ENCODE data around the gene GZMM. TPM values are rescaled to one million over a fixed set of nuclear protein-coding genes. Genes with fewer than 3 reads are reported as not detected.
A peak's percentile ranks its signal among the peaks of the same experiment; 100 is the strongest.

GZMM gene
- 0.38 and 1.6 TPM in 2 replicates for total RNA-seq (2014; rRNA removed; shearing (Covaris generic))

DNA sequence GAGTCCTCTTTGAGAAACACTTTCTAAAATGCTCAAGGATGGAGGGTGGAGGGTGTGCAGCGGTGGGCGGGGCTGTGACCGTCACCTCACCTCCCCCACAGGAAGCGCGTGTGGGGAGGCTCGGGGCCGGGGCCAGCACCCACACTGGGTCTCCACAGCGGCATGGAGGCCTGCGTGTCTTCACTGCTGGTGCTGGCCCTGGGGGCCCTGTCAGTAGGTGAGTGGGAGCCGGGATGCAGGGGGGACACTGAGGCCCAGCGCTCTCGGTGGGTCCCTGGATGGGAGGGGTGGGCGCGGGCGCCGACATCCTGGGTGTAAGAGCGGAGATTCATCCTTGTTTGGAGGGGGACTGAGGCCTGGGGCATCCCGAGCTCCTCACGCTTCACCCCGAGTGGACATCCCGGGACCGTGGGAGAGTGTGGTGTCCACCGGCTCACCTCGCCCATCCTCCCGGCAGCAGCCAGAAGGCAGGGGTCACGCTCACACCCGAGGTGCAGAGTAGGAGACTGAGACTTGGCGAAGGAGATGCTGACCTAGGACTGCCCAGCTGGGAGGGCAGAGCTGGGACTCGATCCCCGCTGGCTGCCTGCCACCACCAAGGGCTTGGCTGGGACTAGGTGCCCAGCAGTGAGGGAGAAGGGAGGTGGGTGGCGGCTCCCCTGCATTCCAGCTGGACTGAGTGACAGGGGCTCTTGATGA lies at the start of gene GZMM:
TSS of gene GZMM (plus strand) at position 144 of the 699 bp plus-strand sequence. CDS start at position 163, 19 bp downstream.
- no peaks in the 10 kb centered on the region; the same call in 1 of the 2 replicates for H3K27me3 ChIP-seq (ENCODE audit: control insufficient read depth, insufficient read depth, low read length)
- DNase-seq, result no peak
- H3K36me3 ChIP-seq (replicated peaks; ENCODE audit: control insufficient read depth, insufficient read depth, low read length), result no peaks in the 10 kb centered on the region; the same call in 1 of the 2 replicates
- no peak within 1 kb of the TSS for H3K4me3 ChIP-seq (ENCODE audit: insufficient read depth, low read depth, low read length)

DNA sequence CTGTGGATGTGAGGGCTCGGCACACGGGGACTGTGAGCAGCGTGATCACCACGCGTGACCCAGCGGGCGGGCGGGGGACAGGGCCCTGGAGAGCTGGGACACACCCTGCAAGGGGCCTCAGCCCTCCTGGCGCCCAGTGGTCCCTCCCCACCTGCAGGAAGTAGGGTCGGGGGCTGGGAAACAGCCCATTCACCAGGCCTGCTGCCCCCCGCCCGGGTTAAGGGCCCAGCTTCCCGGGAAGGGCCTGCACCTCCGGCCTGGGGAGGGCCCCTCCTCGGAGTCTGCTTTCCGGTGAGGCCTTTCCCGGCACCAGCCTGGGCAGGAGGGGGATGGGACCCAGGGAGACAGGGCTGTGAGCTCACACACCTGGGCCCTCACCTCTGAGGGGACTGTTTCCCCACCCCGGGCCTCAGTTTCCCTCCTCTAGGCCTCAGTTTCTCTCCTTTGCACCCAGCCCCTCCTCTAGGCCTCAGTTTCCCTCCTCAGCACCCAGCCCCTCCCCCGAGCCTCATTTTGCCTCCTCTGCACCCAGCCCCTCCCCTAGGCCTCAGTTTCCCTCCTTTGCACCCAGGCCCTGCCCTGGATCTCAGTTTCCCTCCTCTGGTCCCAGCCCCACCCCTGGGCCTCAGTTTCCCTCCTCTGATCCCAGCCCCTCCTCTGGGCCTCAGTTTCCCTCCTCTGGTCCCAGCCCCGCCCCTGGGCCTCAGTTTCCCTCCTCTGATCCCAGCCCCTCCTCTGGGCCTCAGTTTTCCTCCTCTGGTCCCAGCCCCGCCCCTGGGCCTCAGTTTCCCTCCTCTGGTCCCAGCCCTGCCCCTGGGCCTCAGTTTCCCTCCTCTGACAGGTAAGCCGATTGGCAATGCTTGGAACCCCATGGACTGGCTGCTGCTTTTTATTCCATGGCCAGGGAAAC lies 49.4 kb upstream of the GZMM start:
- H3K4me3 ChIP-seq (ENCODE audit: insufficient read depth, low read depth, low read length), result no peak overlapping the region
- peak; percentile 75 for DNase-seq
- H3K36me3 ChIP-seq (replicated peaks; ENCODE audit: control insufficient read depth, insufficient read depth, low read length), result no peaks in the 10 kb centered on the region
- H3K27me3 ChIP-seq (ENCODE audit: control insufficient read depth, insufficient read depth, low read length), result peaks cover 27% of the 10 kb centered on the region

DNA sequence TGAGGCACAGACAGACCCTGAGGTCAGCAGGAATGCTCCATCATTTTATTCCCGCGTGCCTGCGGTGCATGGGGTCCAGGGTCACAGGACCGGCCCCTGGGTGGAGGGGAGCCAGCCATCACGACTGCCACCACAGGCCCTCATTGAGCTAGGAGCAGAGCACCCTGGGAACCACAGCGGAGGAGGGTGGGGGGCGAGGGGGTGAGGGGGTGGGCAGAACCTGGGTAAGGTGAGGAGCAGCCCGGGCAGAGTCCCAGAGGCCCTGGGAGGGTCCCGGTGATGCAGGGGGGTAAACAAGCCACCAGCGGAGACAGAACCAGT lies 48.8 kb upstream of the GZMM start:
- Histone ChIP-seq H3K27me3 (ENCODE audit: control insufficient read depth, insufficient read depth, low read length) (peaks cover 31% of the 10 kb centered on the region), H3K36me3 (replicated peaks; ENCODE audit: control insufficient read depth, insufficient read depth, low read length) (no peaks in the 10 kb centered on the region), H3K4me3 (ENCODE audit: insufficient read depth, low read depth, low read length) (no peak overlapping the region)
- DNase-seq, result no peak

DNA sequence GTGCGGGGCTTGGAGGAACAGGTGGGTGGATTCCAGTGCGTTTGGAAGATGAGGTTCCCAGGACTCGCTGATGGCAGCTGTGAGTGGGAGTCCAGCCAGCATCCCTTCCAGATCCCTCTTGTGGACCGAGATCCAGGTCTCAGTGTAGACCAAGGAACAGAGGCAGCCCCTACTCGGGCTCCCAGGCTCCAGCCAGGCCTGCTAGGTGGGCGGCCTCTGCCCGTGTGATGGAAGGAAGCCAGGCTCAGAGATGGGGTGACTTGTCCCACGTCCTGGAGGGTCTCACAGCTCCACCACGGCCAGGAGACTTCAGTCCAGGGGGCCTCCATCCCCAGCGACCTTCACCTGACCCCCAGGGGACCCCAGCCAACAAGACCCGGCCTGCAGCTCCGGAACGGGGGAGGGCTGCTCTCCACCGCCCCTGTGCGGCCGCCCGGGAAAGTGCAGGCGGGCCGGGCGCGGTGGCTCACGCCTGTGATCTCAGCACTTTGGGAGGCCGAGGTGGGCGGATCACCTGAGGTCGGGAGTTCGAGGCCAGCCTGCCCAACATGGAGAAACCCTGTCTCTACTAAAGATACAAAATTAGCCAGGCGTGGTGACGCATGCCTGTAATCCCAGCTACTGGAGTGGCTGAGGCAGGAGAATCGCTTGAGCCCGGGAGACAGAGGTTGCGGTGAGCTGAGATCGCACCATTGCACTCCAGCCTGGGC lies 48.3 kb upstream of the GZMM start:
- Histone ChIP-seq H3K36me3 (replicated peaks; ENCODE audit: control insufficient read depth, insufficient read depth, low read length) (no peaks in the 10 kb centered on the region), H3K4me3 (ENCODE audit: insufficient read depth, low read depth, low read length) (peak overlapping the region; percentile 44), H3K27me3 (ENCODE audit: control insufficient read depth, insufficient read depth, low read length) (peaks cover 32% of the 10 kb centered on the region)
- DNase-seq, result peak; percentile 95

DNA sequence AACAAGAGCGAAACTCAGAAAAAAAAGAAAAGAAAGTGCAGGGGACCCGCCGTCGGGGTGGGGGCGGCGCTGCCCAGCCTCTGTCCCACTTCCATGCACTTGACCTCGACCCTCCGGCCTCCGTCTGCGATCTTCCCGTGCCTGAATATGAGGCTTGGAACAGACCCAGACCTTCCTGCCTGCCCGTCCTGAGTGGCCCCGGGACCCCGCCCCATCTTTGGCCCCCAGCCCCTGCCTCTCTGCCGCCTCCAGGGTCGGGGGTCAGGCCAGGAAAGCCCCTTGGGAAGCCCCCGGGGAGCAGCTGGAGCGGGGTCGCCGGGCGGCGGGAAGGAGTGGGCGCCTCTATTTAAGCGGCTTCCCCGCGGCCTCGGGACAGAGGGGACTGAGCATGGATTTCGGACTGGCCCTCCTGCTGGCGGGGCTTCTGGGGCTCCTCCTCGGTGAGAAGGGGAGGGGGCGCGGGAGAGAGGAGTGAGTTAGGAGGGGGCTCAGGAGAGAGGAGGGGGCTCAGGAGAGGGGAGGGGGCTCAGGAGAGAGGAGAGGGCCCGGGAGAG lies 47.7 kb upstream of the GZMM start, which contains the start of gene MADCAM1:
TSS of gene MADCAM1 (plus strand) at position 375 of the 554 bp plus-strand sequence. CDS start at position 389, 14 bp downstream.
- peaks cover 32% of the 10 kb centered on the region for H3K27me3 ChIP-seq (ENCODE audit: control insufficient read depth, insufficient read depth, low read length)
- peak; percentile 84 for DNase-seq
- no peaks in the 10 kb centered on the region for H3K36me3 ChIP-seq (replicated peaks; ENCODE audit: control insufficient read depth, insufficient read depth, low read length)
- peak within 1 kb of the TSS; percentile 53 for H3K4me3 ChIP-seq (ENCODE audit: insufficient read depth, low read depth, low read length)

DNA sequence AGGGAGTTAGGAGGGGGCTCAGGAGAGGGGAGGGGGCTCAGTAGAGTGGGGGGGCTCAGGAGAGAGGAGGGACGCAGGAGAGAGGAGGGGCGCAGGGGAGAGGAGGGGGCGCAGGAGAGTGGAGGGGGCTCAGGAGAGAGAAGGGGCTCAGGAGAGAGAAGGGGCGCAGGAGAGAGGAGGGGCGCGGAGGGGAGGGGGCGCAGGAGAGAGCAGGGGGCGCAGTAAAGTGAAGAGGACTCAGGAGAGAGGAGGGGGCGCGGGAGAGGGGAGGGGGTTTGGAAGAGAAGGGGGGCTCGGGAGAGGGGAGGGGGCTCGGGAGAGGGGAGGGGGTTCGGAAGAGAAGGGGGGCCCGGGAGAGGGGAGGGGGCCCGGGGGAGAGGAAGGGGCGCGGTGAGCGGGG lies 46.9 kb upstream of the GZMM start:
- DNase-seq, result no peak
- H3K36me3 ChIP-seq (replicated peaks; ENCODE audit: control insufficient read depth, insufficient read depth, low read length), result no peaks in the 10 kb centered on the region
- peaks cover 32% of the 10 kb centered on the region for H3K27me3 ChIP-seq (ENCODE audit: control insufficient read depth, insufficient read depth, low read length)
- H3K4me3 ChIP-seq (ENCODE audit: insufficient read depth, low read depth, low read length), result peak overlapping the region; percentile 53; the same call in 1 of the 2 replicates

DNA sequence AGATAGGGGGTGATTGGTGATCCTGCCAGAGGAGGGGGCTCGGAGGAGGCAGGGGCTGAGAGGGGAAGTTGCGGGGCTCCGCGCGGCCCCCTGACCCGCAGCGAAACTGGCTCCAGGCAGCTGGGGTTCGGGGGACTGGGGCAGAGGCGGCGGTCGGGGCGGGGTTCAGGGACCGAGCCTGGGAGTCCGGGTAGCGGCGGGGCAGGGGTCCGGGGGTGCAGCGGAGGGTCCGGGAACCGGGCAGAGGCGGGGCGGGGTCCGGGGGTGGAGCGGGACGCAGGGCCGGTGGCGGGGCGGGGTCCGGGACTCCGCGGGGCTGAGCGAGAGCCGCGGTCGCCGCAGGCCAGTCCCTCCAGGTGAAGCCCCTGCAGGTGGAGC lies 46.4 kb upstream of the GZMM start:
- Histone ChIP-seq H3K27me3 (ENCODE audit: control insufficient read depth, insufficient read depth, low read length) (peaks cover 32% of the 10 kb centered on the region), H3K36me3 (replicated peaks; ENCODE audit: control insufficient read depth, insufficient read depth, low read length) (no peaks in the 10 kb centered on the region), H3K4me3 (ENCODE audit: insufficient read depth, low read depth, low read length) (peak overlapping the region; percentile 53)
- DNase-seq, result peak; percentile 89

DNA sequence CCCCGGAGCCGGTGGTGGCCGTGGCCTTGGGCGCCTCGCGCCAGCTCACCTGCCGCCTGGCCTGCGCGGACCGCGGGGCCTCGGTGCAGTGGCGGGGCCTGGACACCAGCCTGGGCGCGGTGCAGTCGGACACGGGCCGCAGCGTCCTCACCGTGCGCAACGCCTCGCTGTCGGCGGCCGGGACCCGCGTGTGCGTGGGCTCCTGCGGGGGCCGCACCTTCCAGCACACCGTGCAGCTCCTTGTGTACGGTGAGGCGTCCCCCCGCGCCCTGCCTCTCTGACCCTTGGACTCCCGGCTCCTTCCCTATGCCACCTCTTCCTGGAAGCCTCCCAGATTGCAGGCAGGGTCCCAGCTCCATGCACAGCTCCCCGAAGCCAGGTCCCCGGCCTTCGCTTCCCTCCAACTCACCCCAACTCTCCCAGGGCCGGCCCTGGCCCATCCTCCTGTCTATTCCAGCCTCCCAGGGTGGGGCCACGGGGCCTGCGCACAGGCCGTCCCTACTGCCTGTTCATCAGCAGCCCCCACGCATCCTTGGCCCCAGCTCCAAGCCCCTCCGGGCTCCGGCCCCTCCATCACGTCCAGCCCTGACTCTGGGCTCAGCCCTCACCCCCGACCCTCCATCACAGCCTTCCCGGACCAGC lies 45.9 kb upstream of the GZMM start:
- Histone ChIP-seq H3K36me3 (replicated peaks; ENCODE audit: control insufficient read depth, insufficient read depth, low read length) (no peaks in the 10 kb centered on the region), H3K27me3 (ENCODE audit: control insufficient read depth, insufficient read depth, low read length) (peaks cover 32% of the 10 kb centered on the region), H3K4me3 (ENCODE audit: insufficient read depth, low read depth, low read length) (peak overlapping the region; percentile 53)
- DNase-seq, result peak; percentile 82

DNA sequence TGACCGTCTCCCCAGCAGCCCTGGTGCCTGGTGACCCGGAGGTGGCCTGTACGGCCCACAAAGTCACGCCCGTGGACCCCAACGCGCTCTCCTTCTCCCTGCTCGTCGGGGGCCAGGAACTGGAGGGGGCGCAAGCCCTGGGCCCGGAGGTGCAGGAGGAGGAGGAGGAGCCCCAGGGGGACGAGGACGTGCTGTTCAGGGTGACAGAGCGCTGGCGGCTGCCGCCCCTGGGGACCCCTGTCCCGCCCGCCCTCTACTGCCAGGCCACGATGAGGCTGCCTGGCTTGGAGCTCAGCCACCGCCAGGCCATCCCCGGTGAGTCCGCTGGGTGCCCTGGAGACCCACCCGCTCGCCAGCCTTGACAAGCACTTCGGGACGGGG lies 45.4 kb upstream of the GZMM start:
- DNase-seq, result peak; percentile 86
- peak overlapping the region; percentile 53; the same call in 1 of the 2 replicates for H3K4me3 ChIP-seq (ENCODE audit: insufficient read depth, low read depth, low read length)
- H3K27me3 ChIP-seq (ENCODE audit: control insufficient read depth, insufficient read depth, low read length), result peaks cover 32% of the 10 kb centered on the region
- no peaks in the 10 kb centered on the region for H3K36me3 ChIP-seq (replicated peaks; ENCODE audit: control insufficient read depth, insufficient read depth, low read length)

DNA sequence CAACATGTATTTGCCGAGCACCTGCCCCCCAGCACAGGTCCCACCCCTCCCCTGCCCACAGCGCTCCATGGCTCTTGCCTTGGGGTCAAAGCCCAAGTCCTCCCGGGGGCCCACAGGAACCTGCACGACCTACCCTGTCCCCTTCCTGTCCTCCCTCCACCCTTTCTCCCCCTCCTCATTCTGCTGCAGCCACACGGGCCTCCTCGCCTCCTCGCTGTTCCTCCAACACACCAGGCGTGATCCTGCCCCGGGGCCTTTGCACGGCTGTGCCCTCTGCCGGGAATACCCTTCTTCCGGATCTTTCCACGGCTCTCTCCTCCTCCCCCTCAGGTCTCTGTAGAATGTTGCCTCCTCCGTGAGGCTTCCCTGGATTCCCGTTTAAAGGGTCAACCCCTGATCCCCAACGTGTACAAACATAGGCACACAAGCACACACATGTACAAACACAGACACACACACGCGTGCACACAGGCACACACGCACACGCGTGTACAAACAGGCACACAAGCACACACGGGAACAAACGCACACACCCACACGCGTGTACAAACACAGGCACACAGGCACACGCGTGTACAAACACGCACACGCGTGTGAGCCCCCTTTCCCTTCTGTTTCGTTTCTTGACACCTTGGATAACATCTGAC lies 44.8 kb upstream of the GZMM start:
- no peak overlapping the region for H3K4me3 ChIP-seq (ENCODE audit: insufficient read depth, low read depth, low read length)
- H3K36me3 ChIP-seq (replicated peaks; ENCODE audit: control insufficient read depth, insufficient read depth, low read length), result no peaks in the 10 kb centered on the region
- H3K27me3 ChIP-seq (ENCODE audit: control insufficient read depth, insufficient read depth, low read length), result peaks cover 32% of the 10 kb centered on the region
- no peak for DNase-seq

DNA sequence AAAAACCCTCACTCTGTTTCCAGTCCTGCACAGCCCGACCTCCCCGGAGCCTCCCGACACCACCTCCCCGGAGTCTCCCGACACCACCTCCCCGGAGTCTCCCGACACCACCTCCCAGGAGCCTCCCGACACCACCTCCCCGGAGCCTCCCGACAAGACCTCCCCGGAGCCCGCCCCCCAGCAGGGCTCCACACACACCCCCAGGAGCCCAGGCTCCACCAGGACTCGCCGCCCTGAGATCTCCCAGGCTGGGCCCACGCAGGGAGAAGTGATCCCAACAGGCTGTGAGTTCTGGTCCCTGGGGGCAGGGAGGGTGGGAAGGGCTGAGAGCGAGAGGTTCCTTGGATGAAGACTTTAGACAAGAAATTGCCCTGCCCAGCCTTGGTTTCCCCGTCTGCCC lies 42.2 kb upstream of the GZMM start:
- no peaks in the 10 kb centered on the region for H3K36me3 ChIP-seq (replicated peaks; ENCODE audit: control insufficient read depth, insufficient read depth, low read length)
- no peak overlapping the region for H3K4me3 ChIP-seq (ENCODE audit: insufficient read depth, low read depth, low read length)
- peak; percentile 56 for DNase-seq
- peaks cover 27% of the 10 kb centered on the region for H3K27me3 ChIP-seq (ENCODE audit: control insufficient read depth, insufficient read depth, low read length)

DNA sequence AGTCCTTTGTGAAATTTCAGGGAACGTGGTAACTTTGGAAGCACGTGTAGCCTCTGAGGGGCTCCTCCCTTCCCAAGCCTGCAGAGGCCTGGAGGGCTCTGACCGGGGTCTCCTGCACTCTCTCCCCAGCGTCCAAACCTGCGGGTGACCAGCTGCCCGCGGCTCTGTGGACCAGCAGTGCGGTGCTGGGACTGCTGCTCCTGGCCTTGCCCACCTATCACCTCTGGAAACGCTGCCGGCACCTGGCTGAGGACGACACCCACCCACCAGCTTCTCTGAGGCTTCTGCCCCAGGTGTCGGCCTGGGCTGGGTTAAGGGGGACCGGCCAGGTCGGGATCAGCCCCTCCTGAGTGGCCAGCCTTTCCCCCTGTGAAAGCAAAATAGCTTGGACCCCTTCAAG lies 39.2 kb upstream of the GZMM start:
- Histone ChIP-seq H3K27me3 (ENCODE audit: control insufficient read depth, insufficient read depth, low read length) (peaks cover 5% of the 10 kb centered on the region; the same call in 1 of the 2 replicates), H3K4me3 (ENCODE audit: insufficient read depth, low read depth, low read length) (no peak overlapping the region), H3K36me3 (replicated peaks; ENCODE audit: control insufficient read depth, insufficient read depth, low read length) (no peaks in the 10 kb centered on the region; the same call in 1 of the 2 replicates)
- no peak for DNase-seq

DNA sequence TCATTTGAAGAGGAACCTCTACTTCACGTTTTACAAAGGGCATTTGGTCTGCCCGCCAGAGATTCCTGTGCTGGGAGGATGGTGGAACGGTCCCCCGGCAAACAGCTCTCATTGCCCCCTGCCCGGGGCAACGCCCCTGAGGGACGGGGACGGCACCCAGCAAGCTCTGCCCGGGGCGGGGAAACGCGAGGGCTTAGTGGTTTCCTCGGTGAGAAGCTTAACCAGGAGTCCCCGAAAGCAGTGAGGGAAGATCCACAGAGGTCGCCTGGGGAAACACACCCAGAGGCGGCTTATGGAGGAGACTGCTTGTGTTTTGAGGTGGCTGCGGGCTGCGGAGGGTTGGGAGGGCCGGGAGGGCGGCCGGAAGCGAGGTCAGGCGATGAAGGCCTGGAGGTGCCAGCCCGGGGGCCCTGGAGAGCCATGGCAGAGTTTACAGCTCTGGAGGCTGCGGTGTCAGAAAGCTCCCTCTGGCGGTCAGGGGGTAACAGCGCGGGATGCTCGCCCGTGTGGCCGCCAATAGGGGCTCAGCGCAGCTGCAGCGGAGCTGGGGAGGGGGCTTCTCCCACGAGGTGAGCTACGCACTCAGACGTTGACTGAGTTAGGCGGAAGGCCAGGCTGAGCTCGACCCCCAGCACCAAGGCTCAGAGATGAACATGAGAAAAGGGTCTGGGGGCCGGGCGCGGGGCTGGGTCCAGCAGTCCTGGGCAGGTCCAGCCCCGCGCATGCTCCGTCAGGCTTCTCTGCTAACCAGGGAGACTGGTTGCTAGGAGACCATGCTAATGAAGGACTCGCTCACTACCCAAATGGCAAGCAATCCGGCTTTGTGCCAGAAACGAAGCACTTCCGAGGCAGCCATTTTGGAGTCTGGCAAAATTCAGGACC lies 37.2 kb upstream of the GZMM start:
- Histone ChIP-seq H3K27me3 (ENCODE audit: control insufficient read depth, insufficient read depth, low read length) (no peaks in the 10 kb centered on the region; the same call in 1 of the 2 replicates), H3K36me3 (replicated peaks; ENCODE audit: control insufficient read depth, insufficient read depth, low read length) (no peaks in the 10 kb centered on the region; the same call in 1 of the 2 replicates), H3K4me3 (ENCODE audit: insufficient read depth, low read depth, low read length) (peak overlapping the region; percentile 92)
- DNase-seq, result peak; percentile 99
